ENCODE data around the gene MARVELD3. TPM values are rescaled to one million over a fixed set of nuclear protein-coding genes. Genes with fewer than 3 reads are reported as not detected.

MARVELD3 gene
- total RNA-seq, 4 donors from 2014 or later: 3.8 to 10.2 (median 6.2) TPM

DNA sequence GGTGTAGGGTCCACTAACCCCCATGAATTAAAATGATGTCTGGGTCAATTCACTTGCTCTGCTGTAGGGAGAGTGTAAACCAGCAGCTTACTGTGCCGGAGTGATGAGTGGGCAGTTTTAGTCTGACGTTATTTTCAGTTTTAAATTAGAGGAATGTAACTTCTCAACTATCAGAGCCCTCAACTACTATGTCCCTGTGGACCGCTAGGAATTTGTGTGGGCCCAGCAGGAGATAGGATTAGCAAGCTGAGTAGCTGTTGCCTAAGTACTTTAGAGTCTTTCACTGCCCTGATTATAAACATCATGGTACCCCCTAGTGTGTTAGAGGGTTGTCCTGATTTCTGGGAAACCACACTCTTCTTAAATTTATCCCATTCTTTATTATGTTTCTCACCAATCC, 11.4 kb downstream of the MARVELD3 start:
- WGBS: 76% methylated on average over 3 of the region's 3 CpGs
- DNase-seq (ENCODE audit: low spot score in 2 of 2): no peak
- no peaks in the 10 kb centered on the region for H3K4me1 ChIP-seq
- peaks cover 6% of the 10 kb centered on the region for H3K36me3 ChIP-seq
- no peaks in the 10 kb centered on the region for H3K27me3 ChIP-seq
- H3K27ac ChIP-seq: no peak overlapping the region
- H3K9me3 ChIP-seq: no peaks in the 10 kb centered on the region
- H3K4me3 ChIP-seq: no peak overlapping the region
- TF ChIP-seq EP300 (IDR thresholded peaks at IDR 0.05): no peak
- TF ChIP-seq, protein P1, sequence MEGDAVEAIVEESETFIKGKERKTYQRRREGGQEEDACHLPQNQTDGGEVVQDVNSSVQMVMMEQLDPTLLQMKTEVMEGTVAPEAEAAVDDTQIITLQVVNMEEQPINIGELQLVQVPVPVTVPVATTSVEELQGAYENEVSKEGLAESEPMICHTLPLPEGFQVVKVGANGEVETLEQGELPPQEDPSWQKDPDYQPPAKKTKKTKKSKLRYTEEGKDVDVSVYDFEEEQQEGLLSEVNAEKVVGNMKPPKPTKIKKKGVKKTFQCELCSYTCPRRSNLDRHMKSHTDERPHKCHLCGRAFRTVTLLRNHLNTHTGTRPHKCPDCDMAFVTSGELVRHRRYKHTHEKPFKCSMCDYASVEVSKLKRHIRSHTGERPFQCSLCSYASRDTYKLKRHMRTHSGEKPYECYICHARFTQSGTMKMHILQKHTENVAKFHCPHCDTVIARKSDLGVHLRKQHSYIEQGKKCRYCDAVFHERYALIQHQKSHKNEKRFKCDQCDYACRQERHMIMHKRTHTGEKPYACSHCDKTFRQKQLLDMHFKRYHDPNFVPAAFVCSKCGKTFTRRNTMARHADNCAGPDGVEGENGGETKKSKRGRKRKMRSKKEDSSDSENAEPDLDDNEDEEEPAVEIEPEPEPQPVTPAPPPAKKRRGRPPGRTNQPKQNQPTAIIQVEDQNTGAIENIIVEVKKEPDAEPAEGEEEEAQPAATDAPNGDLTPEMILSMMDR (IDR thresholded peaks at IDR 0.05): no peak
- TF ChIP-seq POLR2A (IDR thresholded peaks at IDR 0.05): no peak
- no peak for TF ChIP-seq POLR2AphosphoS5 (IDR thresholded peaks at IDR 0.05)

DNA sequence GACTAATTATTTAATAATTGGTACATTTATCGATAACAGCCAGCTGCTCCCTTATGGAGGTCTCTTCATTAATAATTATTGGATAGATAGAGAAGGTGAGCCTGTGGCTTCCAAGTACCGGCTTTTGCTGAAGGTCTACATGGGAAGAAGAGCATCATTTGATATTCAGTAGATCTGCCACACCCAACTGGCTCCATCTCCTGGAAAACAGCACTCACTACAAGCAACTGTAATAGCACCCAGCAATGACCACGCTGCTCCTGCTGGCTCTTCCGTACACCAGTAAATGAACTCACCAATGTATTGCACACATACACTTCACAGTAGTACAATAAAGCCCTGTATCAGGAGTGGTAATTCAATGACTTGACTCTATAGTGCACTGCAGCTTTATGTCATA, 19.5 kb downstream of the MARVELD3 start:
- Histone ChIP-seq H3K36me3 (peaks cover 27% of the 10 kb centered on the region), H3K27ac (no peak overlapping the region), H3K9me3 (no peaks in the 10 kb centered on the region), H3K4me3 (no peak overlapping the region), H3K4me1 (no peaks in the 10 kb centered on the region), H3K27me3 (no peaks in the 10 kb centered on the region)
- TF ChIP-seq POLR2A (IDR thresholded peaks at IDR 0.05): no peak
- TF ChIP-seq POLR2AphosphoS5 (IDR thresholded peaks at IDR 0.05): no peak
- TF ChIP-seq, protein P1 (IDR thresholded peaks at IDR 0.05): peak in 1 of 2 donors; percentile 32
- no peak for TF ChIP-seq EP300 (IDR thresholded peaks at IDR 0.05)
- WGBS: 65% methylated on average over 4 of the region's 4 CpGs
- no peak for DNase-seq (ENCODE audit: low spot score in 2 of 2)

DNA sequence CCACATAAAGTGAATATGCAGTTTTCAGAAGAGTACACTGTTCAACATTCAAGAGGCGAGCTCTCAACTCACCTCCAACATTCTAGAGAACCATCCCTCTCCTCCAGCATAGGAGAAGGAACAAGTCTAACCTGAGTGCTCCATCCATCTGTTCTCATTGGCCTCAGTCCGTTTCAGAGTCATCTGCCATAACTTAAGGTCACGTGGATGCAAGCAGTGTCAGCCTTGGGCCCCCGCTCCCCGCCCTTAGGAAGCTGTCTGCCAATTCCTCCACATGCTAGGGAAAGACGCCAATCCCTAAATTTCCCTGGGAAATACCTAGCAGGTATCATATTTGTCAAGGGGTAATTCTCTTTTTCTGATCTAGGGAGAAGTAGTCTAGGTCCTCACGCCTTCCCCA, 21.4 kb downstream of the MARVELD3 start:
- Histone ChIP-seq H3K9me3 (no peaks in the 10 kb centered on the region), H3K27me3 (no peaks in the 10 kb centered on the region), H3K27ac (no peak overlapping the region), H3K4me1 (no peaks in the 10 kb centered on the region), H3K36me3 (peaks cover 26% of the 10 kb centered on the region), H3K4me3 (no peak overlapping the region)
- TF ChIP-seq POLR2AphosphoS5 (IDR thresholded peaks at IDR 0.05) (no peak), EP300 (IDR thresholded peaks at IDR 0.05) (no peak), POLR2A (IDR thresholded peaks at IDR 0.05) (no peak)
- TF ChIP-seq, protein P1 (IDR thresholded peaks at IDR 0.05): no peak
- 73% methylated on average over 7 of the region's 7 CpGs for WGBS
- DNase-seq (ENCODE audit: low spot score in 2 of 2): no peak

DNA sequence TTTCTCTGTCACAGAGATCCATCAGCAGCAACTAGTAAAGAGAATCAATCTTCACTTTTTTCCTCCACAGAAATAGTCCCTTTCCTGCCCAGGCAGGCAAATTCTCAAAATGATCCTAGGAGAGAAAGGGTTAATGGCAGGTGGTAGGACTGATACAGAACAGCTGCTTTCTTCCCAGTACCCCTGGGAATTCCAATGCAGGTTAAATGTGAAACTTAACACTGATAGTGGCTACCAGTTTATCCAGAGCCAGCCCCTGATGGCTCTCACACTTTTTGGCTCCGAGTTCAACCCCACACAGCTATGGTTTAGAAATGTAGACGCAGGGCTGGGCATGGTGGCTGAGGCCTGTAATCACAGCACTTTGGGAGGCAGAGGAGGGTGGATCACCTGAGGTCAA, 22.2 kb downstream of the MARVELD3 start:
- Histone ChIP-seq H3K9me3 (no peaks in the 10 kb centered on the region), H3K36me3 (peaks cover 33% of the 10 kb centered on the region), H3K4me3 (no peak overlapping the region), H3K27me3 (no peaks in the 10 kb centered on the region), H3K4me1 (no peaks in the 10 kb centered on the region), H3K27ac (no peak overlapping the region)
- DNase-seq (ENCODE audit: low spot score in 2 of 2): no peak
- TF ChIP-seq, protein P1 (IDR thresholded peaks at IDR 0.05): no peak
- TF ChIP-seq POLR2A (IDR thresholded peaks at IDR 0.05): no peak
- no peak for TF ChIP-seq EP300 (IDR thresholded peaks at IDR 0.05)
- TF ChIP-seq POLR2AphosphoS5 (IDR thresholded peaks at IDR 0.05): no peak
- 96% methylated on average over 2 of the region's 2 CpGs for WGBS

DNA sequence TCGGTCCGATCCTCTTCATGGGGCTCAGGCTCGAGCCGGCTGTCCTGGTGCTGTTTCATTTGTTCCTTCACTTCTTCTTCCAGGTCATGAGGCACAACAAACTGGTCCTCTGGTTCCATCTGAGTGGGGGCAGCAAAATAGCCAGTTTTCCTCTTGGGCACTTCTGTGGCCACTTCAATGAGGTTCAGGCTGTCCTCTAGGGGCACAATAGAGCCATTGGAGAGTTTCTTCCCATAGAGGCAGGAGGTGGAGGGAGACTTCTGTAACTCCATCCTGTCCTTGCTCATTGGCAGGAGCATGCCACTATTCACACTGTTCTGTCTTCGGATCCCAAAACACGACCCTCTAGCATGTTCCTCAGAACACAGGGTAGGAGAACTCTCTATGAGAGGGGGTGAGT, 22.9 kb downstream of the MARVELD3 start:
- Histone ChIP-seq H3K36me3 (peaks cover 37% of the 10 kb centered on the region), H3K4me1 (no peaks in the 10 kb centered on the region), H3K9me3 (no peaks in the 10 kb centered on the region), H3K27me3 (no peaks in the 10 kb centered on the region), H3K4me3 (no peak overlapping the region), H3K27ac (no peak overlapping the region)
- TF ChIP-seq, protein P1 (IDR thresholded peaks at IDR 0.05): peak in 1 of 2 donors; percentile 9
- no peak for TF ChIP-seq POLR2AphosphoS5 (IDR thresholded peaks at IDR 0.05)
- DNase-seq (ENCODE audit: low spot score in 2 of 2): no peak
- WGBS: 97% methylated on average over 6 of the region's 6 CpGs
